Loucy (cell line): Measurements from ENCODE around the gene NXPH1.

Source experiments
- EZH2phosphoT487 ChIP-seq: fragments of 200-600 bp; IDR thresholded peaks from 2 replicates; pipeline ENCODE4 v1.6.1; 2018; ENCODE audit warnings: antibody characterized with exemption, mild to moderate bottlenecking, moderate library complexity, borderline replicate concordance
- TF ChIP-seq, protein P1 (sequence below): fragments of 200-600 bp; sonication (generic); conservative IDR thresholded peaks from 2 replicates; pipeline ENCODE4 v1.5.1; 2014; ENCODE audit warnings: mild to moderate bottlenecking, antibody characterized with exemption, low read length

- TF ChIP-seq, protein P1, sequence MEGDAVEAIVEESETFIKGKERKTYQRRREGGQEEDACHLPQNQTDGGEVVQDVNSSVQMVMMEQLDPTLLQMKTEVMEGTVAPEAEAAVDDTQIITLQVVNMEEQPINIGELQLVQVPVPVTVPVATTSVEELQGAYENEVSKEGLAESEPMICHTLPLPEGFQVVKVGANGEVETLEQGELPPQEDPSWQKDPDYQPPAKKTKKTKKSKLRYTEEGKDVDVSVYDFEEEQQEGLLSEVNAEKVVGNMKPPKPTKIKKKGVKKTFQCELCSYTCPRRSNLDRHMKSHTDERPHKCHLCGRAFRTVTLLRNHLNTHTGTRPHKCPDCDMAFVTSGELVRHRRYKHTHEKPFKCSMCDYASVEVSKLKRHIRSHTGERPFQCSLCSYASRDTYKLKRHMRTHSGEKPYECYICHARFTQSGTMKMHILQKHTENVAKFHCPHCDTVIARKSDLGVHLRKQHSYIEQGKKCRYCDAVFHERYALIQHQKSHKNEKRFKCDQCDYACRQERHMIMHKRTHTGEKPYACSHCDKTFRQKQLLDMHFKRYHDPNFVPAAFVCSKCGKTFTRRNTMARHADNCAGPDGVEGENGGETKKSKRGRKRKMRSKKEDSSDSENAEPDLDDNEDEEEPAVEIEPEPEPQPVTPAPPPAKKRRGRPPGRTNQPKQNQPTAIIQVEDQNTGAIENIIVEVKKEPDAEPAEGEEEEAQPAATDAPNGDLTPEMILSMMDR: no peak
- no peak for TF ChIP-seq EZH2phosphoT487
Observed at GRCh38 chr7:8637322-8637721, 203.9 kb downstream of the NXPH1 start.
